ENCODE measurements around the gene ZNF672.

The ZNF672 gene

DNA sequence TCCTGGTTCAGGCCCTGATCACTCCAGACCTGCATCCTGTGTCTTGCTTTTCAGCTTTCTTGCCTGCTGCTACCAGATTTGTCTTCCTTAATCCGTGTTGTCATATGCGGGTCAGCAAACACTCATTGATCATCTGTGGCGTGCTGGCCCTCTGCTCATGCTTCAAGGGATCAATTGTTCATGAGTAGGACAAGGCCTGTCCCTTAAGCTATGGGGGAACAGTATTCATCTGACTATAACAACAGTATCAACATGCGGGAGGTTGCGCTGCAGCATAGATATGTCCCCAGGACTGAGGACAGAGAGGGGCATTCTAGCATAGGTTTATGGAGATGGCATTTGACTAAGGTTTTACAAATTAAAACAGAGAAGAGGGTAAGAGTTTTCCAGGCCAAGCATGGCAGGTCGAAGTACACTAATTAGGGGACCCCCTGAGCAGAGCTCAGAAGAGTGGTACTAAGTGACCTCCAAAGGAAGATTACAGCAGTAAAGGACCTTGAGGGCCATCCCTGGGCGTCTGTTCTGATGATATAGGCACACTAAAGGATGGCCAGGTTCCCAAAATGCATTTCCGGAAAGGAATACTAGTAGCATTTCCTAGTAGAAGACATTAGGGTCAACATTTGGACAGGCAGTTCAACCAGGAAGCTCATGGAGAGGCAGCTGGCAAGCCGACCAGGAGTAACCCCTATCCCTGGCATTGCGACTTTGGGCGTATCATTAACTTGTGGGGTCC lies 811 bp upstream of the ZNF672 start:
- peak in 2 of 4 experiments; percentile 30 to 33 for DNase-seq

DNA sequence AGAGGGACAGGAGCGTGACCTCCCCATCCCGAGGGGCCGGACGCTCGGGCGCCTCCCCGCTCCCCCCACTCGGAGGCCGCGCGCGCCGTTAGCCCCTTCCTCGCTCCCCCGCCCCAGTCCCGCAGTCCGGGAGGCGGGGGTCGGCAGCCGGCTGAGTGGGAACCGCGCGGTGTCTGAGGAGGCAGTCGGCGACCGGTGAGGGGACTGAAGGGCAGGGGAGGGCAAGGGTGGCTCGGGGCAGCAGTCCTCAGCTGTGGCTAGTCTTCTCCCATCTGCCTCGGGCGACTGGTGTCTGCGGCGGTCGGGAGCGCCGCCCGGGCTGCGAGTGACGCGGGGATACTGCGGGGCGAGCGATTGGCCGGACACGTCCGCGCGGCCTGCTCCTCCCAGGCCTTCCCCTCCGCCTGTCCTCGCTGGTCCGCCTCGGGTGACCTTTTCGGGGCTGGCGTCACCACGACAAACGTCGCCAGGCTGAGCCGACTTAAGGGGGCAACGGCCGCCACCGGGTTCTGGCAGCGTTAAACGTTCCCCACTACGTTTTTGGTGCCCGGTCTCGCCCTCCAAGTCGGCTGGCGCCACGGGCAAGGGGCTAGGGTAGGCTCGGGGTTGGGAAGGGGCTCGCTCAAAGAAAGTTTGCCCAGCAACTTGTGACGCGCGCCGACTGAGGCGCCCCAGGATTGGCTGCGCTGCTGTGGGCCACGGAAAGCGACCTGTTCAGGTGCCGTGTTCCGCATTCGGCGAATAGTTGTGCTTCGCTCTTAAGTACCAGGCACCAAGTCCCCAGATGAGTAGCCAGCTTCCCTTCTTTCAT lies 538 bp downstream of the ZNF672 start:
- DNase-seq, result peak; percentile 94 to 98 (median 97)

DNA sequence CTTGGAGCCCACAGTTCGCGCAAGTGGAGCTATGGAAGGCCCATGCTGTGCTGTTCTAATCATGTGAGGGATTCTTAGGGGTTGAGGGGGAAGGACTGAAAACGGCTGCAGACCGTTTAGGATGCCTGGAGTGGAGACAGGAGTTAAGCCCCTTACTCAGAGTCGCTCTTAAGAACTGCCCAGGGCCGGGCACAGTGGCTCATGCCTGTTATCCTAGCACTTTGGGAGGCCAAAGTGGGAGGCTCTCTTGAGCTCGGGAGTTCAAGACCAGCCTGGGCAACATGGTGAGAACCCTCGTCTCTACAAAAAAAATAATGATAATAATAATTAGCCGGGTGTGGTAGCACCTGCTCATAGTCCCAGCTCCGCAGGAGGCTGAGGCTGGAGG lies 1.1 kb downstream of the ZNF672 start:
- no peak for DNase-seq

DNA sequence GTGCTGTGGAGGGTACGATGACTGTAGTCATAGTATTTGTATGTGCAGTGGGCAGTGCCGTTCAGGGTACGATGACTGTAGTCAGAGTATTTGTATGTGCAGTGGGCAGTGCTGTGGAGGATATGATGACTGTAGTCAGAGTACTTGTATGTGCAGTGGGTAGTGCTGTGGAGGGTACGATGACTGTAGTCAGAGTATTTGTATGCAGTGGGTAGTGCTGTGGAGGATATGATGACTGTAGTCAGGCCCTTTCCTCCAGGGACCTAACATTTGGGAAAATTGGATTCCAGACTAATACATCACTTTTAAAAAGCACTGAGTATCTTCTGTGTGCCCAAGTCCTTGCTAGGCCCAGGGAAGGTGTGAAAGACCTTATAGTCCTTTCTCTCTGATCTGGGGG lies 2.9 kb downstream of the ZNF672 start:
- no peak for DNase-seq

DNA sequence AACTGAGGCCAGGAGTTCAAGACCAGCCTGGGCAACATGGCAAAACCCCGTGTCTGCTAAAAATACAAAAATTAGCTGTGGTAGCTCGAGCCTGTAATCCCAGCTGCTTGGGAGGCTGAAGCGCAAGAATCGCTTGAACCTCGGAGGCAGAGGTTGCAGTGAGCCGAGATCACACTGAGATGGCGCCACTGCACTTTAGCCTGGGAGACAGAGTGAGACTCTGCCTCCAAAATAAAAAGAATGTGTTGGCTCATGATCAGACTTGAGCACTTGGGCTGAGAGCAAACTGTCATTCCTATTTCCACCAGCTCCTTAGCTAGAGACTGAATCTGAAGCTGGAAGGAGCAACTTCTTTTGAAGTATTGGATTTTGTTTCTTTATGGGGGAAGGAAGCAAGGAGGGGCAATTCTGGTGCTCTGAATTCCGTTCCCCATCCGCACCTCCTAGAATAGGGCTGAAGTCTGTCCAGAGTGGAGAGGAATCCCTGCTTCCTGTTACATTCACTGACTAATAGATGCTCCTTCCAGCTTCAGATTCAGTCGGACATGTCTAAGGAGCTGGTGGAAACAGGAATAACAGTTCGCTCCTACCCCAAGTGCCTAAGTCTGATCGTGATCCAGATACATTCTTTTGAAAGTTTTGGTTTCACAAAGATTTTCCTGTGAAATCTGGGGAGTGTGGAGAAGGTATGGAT lies 3.8 kb downstream of the ZNF672 start:
- DNase-seq, result peak; percentile 43 to 59 (median 56)

DNA sequence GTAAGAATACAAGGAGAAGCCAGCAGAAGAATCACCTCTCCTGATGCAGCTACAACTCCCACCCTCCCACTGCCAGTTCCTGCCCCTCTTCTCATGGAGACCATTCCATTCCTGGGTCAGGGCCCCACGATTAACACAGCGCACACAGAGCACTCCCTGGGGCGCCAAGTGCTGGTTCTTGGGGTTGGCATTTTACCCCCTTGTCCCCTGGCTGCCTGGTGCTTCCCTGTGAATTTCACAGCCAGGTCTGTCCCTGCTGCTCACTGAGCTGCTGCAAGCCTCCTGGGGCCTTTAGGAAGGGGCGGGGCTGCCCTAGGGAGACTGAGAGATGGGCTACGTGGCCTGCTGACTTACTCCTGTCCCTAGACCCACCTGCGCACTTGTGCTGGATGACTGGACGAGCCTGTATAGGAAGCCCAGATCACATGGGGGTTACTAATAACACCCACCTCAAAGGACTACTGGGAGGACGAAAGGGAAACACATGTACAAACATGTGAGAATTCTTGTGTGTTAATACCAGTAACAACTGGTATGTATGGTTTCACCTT lies 4.8 kb downstream of the ZNF672 start:
- peak in 3 of 4 experiments; percentile 18 to 32 (median 31) for DNase-seq

DNA sequence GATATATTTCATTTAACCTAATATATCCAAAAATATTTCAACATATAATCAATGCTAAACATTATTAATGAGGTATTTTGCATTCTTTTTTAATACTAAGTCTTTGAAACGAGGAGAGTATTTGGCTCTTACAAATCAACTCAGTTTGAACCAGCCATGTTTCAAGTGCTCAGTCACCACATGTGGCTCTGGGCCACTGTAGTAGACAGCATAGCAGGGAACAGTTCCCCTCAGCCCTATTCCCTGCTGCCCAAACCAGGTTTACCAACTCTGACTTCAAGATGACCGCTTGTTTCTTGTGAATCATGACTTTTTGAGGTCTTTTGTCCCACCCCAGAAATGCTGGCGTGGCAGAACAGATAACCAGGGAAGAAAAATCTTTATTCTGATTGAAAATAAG lies 5.7 kb downstream of the ZNF672 start:
- DNase-seq, result no peak

DNA sequence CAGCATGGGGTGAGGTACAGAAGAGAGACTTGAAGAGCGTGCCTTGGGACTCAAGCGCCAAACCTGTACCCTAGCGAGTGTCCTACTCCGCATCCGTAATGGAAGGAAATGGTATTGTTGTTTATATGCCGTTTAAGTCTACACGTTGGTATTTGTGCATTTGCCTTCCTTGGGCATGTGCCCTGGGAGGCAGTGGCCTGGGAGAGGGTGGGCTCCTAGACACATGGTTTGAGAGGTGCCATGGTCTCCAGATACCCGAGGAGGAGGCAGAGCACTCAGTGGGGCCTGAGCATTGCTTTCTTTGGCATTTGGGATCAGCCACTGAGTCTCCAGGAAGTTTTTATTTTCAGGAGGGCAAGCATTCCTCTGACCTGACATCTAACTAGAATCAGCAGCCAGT lies 6.5 kb downstream of the ZNF672 start:
- DNase-seq, result no peak

DNA sequence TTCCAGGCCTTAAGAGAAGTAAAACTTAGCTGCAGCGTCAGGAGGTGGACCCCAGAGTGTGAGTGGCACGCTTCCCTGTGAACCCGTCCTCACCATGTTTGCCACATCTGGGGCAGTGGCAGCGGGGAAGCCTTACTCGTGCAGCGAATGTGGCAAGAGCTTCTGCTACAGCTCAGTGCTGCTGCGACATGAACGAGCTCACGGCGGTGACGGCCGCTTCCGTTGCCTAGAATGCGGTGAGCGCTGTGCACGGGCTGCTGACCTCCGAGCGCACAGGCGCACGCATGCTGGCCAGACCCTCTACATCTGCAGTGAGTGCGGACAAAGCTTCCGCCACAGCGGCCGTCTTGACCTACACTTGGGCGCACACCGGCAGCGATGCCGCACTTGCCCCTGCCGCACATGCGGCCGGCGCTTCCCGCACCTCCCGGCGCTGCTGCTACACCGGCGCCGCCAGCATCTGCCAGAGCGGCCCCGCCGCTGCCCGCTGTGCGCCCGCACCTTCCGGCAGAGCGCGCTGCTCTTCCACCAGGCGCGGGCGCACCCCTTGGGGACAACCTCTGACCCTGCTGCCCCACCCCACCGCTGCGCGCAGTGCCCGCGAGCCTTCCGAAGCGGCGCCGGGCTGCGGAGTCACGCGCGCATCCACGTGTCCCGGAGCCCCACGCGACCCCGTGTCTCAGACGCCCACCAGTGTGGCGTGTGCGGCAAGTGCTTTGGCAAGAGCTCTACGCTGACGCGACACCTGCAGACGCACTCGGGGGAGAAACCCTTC lies 9.3 kb downstream of the ZNF672 start:
- DNase-seq, result no peak

DNA sequence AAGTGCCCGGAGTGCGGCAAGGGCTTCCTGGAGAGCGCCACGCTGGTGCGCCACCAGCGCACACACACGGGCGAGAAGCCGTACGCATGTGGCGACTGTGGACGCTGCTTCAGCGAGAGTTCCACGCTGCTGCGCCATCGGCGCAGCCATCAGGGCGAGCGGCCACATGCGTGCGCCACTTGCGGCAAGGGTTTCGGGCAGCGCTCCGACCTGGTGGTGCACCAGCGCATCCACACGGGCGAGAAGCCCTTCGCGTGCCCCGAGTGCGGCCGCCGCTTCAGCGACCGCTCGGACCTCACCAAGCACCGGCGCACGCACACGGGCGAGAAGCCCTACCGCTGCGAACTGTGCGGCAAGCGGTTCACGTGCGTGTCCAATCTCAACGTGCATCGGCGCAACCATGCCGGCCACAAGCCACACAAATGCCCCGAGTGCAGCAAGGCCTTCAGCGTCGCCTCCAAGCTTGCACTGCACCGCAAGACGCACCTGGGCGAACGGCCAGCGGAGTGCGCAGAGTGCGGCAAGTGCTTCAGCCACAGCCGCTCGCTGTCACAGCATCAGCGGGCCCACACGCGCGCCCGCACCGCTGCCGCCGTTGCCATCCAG lies 10.0 kb downstream of the ZNF672 start:
- no peak for DNase-seq

DNA sequence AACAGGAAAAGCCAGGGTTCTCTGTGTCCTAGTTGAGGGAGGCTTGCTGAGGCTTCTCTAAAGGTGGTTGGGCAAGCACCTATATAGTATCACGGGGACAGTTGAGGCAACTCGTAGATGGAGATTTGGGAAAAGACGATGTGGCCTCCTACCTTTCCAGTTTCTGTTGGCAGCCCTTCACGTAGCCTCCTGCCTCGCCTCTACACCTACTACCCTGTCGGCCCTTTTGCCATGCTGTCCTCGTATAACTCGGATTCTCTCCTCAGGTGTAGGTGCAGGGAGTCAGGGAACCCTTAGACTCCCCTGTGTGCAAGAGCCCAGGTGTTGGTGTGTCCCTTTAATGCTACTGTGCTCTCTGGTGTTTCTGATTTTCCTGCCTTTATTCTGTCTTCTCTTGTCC lies 10.6 kb downstream of the ZNF672 start:
- no peak for DNase-seq

DNA sequence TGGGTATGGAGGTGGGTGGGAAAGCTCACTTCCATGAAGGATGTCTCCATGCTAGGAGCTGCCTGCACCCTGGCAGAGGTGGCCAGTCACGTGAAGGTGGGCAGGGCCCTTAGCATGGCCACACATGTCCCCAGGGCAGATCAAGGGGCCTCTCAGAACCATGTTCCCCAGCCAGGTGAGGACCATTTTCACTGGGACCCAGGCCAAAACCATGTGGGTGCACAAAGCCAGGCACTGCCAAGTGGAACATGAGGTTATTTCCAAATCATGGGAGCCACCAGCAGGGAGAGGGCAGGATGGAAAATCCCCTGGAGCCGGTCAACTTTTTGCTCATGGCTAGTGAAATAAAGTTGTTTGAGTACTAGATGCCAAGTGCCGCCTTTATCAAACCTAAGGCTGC lies 11.1 kb downstream of the ZNF672 start:
- DNase-seq, result no peak

DNA sequence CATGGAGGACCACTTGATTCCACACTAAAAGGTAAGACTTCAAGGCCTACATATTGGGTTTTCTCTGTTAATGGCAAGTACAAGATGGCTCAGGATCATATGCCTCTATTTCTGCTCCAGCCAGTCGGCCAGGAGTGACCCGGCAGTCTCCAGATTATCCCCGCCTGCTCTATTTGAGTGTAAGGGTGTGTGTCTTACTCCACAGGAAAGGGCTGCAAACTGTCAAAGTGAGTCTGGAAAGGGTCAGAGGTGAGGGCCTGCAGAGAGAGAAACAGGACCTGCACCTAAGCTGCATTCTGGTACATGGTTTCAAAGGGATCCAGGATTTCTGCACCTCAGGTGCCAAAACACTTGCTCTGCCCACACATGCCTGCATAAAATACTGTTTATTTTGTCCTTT lies 11.6 kb downstream of the ZNF672 start:
- DNase-seq, result no peak

DNA sequence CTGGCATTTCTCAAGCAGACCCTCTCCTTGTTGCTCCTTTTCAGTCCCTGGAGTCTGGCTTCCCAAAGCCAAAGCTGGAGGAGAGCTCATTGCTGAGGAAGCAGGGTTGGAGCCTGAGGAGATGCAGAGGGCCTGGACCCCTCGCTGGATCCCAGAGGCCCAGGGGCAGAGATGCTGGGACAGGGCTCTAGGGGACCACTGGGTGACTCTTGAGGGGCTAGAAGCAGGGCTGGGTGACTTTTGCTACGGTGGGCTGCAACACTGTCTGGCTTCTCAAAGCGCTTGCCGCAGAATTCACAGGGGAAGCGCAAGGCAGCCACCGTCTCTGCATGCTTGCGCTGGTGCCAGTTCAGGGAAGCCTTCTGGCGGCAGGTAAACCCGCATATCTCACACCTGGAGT lies 12.1 kb downstream of the ZNF672 start:
- no peak for DNase-seq

DNA sequence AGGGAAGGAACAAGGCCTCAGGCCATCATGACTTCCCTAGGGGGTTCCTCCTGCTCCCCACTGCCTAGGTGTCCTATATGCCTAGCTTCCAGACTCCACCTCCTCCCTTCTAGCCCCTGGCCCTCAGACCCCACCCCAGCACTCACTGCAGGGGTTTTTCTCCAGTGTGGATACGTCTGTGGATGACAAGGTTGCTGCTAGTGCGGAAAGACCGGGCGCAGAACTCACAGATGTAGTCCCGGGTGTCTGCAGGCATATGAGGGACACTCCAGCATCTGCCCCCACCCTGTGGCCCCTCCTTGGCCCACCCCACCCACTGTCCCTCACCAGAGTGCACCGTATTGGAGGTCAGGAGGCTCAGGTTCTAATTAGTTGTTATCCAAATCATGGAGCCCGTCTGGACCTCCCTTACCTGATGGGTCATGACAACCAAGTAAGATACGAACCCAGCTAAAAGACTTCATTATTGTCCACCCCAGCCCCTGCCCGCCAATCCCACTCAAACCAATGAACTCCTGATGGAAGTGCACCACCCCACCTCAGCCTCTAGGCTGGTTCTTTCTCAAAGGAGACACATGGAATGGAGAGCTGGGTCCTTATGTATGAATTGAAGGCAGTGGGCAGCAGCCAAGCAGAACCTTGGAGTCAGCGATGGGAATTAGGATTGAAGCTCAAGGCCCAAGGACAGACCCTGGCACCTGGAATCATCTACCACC lies 12.7 kb downstream of the ZNF672 start:
- DNase-seq, result no peak

DNA sequence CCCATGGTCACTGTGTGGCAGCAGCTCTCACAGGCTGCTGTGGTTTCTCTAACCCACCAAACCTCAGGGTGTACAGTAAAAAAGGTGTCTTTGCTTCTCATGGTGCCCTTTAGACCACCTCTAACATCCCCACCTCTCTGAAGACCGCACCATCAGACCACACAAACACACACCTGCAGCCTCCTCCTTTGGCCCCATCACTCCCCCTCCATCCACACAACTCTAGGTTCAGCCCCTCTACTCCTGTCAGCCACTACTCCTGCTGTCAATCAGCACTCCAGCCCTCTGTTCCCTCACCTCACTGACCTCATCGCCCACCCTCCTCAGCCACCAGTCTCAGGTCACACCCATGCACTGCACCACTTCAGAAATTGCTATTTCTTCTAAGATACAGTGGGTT lies 13.4 kb downstream of the ZNF672 start:
- DNase-seq, result no peak

DNA sequence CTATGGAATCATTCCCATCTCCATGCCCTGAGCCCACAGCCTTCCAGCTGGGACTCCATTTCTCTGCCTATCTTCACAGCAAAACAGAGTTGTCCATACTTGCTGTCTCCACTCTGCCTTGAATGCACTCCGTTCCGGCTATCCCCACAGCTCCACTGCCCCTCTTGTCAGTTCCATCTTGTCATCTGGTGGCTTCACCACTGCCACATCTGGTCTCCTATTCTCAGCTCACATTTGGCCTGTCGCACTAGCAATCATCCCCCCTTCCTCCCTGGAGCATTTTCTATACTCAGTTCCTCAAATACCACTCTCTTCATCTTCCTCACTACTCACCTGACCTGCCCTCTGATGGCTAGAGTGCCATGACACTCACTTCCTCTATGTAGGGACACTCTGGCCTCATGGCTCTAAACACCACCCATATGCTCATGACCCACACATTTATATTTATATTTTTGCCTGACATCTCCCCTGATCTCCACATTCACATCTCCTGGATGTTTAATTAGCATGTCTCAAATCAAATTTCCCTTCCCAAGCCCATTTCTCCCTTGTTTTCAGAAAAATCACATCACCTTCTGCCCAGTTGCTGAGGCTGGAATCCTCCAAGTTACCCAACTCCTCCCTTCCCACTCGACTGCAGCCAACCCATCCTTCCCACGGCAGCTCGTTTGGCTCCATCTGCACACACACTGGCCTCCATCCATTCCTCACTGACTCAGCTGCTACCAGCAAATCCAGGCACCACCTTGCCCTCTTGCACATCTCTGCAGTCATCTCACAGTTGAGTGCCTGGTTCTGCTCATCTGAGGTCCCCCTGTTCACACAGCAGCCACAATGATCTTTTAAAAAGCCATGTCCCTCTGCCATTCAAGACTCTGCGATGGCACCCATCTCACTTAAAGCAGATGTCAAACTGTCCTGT lies 14.7 kb downstream of the ZNF672 start:
- peak in 3 of 4 experiments; percentile 39 to 58 (median 46) for DNase-seq

DNA sequence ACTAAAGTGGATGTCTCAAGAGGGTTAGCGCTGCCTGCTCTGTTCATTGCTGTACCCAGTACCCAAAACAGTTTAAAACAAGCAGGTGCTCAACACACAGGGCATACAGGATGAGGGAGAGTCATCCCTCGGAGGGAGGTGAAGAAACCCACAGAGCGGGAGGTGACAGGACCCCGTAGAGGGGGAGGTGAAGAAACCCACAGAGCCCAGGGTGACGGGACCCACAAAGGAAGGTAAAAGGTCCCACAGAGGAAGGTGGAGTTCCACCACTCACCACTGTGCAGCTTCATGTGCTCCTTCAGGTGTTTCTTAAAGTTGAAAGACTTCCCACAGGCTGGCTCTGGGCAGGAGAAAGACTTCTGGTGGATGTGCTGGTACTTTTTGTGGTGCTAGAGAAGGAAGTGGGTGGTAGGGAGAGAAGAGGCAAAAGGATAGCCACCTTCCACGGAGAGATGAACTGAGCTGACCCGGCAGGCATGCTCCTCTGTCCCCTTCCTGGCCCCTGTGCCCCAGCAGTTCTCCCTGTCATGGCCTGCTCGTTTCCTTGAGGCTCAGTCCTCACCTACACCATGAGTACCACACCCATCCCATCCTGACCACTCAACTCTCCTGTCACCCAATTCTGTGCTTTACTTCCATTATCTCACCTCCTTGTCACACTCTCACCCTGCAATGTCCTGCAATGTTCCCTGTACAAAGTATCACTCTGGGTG lies 15.8 kb downstream of the ZNF672 start:
- DNase-seq, result no peak

DNA sequence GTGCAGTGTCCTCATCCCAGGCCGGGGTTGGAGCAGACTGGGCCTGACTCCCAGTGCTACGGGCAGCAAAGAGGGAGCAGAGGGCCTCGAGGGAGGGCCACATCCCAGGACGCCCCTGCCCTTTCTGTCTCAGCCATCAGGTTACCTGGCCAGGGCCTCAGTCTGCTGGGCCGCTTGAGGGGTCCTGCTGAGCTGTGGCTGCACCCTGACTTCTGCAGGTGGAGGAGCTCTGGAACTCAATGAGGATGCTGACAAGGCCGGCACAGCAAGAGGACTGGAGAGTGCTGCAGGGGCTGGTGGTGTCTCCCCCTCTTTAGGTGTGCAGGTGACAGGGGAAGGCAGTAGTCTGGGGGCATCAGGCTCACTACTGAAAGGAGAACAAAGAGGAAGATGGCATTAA lies 17.6 kb downstream of the ZNF672 start:
- no peak for DNase-seq
